GM15510 (cell line): ENCODE results near the gene CYP4F11.

Experiments used
- POLR2A ChIP-seq: IDR thresholded peaks from 3 replicates; pipeline ENCODE4 v1.6.1; 2011; ENCODE audit warnings: borderline replicate concordance; ENCODE audit not compliant: insufficient read length; ENCODE audit errors: extremely low read depth

CYP4F11 gene, protein sequence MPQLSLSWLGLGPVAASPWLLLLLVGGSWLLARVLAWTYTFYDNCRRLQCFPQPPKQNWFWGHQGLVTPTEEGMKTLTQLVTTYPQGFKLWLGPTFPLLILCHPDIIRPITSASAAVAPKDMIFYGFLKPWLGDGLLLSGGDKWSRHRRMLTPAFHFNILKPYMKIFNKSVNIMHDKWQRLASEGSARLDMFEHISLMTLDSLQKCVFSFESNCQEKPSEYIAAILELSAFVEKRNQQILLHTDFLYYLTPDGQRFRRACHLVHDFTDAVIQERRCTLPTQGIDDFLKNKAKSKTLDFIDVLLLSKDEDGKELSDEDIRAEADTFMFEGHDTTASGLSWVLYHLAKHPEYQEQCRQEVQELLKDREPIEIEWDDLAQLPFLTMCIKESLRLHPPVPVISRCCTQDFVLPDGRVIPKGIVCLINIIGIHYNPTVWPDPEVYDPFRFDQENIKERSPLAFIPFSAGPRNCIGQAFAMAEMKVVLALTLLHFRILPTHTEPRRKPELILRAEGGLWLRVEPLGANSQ

DNA sequence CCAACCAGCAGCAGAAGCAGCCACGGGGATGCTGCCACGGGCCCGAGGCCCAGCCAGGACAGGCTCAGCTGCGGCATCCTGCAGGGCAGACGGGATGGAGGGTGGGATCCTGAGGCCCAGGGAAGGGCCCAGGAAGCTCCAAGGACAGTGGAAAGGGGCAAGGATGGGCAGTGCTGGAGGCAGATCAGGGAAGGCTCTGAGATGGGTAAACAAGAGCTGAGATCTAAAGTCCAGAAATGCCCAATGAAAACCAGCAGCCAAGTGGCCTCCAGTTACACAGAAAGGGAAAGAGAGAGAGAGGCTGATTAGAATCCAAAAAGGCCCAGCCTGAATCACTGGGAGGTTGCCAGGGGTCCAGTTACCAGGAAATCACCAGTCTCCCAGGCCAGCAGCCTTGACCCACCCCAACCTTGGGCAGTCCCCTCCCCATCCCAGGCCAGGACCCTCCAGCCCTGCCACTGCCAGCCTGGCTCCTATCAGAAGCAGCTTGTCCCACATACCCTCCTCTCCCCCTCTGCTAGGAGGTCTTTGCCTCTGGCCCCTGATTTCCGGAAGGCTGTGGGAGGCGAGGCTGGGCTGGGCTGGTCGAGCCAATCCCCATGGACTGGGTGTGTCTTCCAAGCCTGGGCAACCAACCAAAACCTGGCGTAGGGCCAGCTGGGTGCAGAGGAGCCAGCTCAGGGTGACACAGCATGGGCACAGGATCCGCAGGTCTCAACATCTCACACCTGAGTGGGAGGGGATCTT is at the start of gene CYP4F11:
CYP4F11 (minus strand) TSS at position 198 of the 747 bp plus-strand sequence; CDS start at position 77, 121 bp downstream.
- TF ChIP-seq POLR2A, result no peak

DNA sequence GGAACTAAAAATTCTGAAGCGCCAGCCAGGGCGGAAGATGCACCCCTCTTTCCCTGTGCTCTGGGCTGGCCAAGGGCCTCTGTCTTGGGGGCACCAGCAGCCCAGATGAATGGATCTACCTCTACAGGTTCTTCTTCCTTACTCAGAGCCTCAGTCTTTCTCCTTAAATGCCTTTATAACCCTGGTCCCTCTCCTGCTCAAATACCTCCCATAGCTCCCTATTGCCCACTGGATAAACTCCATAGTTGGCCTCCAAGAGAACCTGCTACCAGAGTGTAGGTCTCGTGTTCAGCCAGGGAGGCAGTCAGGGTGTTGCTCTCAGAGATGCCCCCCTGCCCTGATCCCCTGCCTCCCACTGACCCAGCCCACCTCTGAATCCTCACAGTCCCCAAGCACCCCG is 45.0 kb upstream of the CYP4F11 start:
- TF ChIP-seq POLR2A, result no peak

DNA sequence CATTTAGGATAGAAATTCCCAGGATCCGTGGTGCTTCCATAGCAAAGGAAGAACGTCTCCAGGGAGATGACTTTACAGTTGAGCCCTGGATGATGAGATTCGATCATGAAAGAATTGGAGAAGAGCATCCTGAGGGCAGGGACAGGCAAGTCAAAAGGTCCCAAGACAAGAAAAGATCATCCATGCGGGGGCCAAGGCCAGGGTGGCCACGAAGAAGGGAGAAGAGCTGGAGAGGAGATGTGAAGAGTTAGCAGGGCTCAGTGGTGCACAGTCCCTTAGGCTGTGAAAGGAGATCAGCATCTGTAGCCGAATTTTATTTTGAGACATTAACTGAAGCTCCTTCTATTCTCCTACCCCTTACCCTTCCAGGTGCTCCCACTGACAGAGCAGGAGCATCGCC is 43.4 kb upstream of the CYP4F11 start:
- TF ChIP-seq POLR2A, result no peak

DNA sequence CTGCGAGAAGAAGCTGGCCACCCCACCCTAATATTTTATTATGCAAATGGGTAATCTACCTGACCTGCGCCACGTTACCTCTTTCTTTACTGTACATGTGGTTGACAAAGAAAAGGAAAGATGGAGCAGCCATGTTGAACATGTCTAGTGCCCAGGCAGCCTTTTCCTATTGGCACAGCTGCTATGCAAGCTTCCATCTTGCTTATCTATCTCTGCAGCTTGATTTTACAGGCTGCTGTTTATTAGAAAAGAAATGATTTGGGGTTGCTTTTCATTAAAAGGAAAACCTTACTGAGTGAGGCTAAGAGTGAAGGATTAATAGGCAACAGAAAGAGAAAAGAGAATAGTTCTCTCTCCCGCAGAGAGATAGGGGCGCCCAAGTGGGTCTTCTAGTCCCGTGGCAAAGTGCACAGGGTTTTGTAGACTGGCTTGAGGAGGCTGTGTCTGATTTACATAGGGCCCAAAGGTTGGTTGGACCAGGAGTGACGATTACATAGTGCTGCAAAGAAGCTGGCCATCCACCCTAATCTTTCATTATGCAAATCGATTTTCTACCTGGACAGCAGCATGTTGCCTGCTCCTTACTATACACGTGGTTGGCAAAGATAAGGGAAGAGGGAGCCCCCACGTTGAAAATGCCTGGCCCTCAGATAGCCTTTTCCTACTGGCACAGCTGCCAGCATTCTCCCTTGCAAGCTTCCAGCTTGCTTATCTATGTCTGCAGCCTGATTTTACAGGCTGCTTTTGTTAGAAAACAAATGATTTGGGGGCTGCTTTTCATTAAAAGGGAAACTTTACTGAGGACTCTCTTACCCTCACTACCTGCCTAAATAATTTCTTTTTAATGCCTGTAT is 42.7 kb upstream of the CYP4F11 start:
- TF ChIP-seq POLR2A, result no peak

DNA sequence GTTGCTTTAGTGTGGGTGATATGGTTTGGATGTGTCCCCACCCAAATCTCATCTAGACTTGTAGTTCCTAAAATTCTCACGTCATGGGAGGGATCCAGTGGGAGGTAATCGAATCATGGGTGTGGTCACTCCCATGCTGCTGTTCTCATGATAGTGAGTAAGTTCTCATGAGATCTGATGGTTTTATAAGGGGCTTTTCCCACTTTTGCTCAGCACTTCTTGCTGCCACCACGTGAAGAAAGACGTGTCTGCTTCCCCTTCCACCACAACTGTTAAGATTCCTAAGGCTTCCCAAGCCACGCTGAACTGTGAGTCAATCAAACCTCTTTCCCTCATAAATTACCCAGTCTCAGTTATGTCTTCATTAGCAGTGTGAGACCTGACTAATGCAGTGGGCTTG is 40.5 kb upstream of the CYP4F11 start:
- no peak for TF ChIP-seq POLR2A

DNA sequence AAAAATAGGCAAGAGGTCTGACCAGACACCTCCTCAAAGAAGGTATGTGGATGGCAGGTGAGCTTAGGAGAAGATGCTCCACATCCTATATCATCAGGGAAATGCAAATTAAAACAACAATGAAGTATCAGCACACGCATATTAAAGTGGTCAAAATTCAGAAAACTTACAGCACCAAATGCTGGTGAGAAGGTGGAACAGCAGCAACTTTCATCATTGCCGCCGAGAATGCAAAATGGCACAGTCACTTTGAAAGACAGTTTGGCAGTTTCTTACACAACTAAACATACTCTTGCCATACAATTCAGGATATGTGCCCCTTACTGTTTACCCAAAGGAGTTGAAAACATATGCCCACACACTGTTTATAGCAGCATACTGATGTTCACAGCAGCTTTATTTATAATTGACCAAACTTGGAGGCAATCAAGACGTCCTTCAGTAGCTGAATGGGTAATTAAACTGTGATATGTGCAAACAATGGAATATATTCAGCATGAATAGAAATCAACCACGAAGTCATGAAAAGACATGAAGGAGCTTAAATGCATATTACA is 37.0 kb upstream of the CYP4F11 start:
- no peak for TF ChIP-seq POLR2A

DNA sequence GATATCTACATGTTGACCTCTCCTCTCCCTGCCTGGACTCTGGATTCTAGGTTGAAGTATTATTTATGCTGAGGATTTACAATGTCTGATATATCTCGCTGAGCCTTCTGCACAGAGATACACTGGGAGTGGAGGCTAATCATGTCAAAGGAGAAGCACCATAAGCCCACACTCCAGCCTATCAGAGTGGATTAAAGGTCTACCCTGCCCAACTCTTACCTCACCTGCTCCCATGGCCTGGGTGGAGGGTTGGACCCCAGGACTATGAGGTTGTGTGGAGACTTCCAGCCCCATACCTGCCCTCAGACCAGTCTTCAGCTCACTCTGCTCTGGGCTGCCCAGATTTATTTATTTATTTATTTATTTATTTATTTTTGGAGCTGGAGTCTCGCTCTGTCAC is 29.9 kb upstream of the CYP4F11 start:
- no peak for TF ChIP-seq POLR2A

DNA sequence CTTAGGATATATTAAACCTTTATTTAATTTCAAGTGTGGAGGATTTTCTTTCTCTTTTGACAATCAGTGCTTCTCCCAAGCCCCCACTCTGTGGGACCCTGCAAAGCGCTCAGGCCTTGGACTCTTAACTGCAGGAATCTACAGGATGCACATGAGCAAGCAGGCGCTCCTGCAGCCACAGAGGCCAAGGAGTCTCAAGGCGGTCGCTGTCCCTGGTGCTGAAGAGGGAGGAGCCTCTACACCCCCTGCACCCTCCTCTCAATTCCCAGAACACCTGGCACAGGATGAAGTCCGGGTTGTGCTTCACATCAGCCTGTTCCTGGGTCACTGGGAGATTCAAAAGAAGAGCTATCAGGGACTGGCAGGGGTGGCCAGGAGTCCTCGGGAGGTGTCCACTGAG is 28.0 kb upstream of the CYP4F11 start:
- no peak for TF ChIP-seq POLR2A

DNA sequence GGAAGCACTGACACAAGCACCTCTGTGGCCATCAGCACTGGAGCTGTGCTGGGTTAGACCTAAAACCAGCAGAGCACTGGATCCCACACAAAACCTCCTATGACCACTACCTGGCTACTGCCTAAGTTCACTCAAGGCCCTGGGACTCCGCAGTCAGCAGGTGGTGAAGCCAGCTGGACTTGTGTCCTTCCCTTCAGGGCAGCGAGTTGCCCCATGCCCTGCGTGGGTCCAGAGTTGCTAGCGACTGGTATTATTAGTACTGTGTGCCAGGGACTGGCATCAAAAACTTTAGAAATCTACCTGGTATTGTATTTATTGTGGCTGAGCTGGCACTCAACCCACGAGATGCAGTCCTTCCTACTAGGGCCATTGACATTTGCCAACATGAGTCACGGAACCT is 20.5 kb upstream of the CYP4F11 start:
- TF ChIP-seq POLR2A, result no peak

DNA sequence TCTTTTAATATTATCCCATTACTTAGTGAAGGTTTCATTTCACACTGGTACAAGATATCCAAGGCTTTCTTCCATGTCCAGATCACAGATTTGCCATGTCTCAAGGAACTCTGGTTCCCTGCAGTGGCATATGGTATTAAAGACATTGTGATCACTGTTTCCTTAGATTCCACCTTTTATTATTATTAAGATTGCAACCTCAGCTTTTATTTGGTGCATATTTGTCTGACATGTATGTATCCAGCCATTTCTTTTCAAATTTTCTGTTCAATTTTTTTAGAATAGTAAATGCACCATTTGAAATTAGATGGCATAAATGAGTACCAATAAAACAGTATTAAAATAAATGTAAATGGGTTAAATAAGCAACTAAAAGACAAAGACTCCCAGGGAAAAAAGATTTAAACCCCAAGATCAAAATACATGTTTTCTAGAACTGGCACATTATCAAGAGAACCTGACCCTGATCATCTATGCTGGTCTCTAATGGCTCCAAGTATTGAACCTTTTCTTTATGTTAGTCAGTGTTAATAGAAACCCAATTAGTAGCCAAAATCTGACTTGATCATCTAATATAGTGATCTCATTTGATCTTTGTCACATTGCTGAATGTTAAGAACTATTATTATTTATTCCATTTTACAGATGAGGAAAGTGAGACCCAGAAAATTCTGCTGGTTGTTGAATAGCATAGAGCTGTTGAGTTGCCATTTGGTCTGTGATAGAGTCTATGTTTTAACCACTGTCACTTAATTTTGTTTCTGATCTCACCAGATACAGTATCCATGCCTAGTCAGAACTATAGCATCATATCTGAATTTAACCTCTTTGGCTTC is 14.1 kb upstream of the CYP4F11 start, which contains the start of gene OR10H4:
OR10H4 (plus strand) TSS at position 786 of the 836 bp plus-strand sequence; CDS start at position 786, 0 bp downstream.
- no peak for TF ChIP-seq POLR2A

DNA sequence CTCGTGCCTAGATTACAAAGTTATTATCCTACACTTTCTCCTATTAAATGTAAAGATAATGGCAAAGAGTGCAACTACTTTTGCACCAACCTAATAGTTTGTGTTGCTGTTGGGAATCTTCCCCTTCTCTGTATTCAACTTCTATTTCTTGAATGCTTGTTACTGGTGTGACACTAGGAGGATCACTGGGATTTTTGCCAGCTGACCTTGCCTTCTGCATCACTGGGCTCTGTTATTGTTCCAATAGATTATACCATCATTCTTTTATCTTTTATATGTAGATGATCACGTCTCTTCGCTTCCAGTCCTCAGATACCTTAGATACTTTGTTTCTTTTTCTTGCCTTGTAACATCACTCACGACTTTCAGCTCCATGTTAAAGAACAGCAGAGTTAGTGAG is 11.0 kb upstream of the CYP4F11 start:
- no peak for TF ChIP-seq POLR2A

DNA sequence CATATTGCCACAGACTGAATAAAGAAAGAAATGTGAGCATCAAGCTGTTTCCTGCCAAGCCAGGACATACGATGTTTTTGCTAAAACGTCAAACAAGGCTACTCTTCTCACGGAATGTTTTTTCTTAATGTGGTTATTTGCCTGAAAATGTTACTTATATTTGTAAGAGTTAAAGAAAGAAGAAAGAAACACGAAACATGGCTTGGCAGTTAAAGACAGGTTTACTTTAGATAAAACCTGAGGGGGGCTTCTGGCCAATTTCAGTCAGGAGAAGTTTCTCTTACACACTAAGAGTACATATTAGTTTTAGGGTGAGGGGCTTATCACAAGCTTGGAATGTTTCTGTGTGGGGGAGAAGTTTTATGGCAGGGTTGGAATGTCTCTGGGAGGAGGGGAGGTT is 10.1 kb upstream of the CYP4F11 start:
- no peak for TF ChIP-seq POLR2A

DNA sequence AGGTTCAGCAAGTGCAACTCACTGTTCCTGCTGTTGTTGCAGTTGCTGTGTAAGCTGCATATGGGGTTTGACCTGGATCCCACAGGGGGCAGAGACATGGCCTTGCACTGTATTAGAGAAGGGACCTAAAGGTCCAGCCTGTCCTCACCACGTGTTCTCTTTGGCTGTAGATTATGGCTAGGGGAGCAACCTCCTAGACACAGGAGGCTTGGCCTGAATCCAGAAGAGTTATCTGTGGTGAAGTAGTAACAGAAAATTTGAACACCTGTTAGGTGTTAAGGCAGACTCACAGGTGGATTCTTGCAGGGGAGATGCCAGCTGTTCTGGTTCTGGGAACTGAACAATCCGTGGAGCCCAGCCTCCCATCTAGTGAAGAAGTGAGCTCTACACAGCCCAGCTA is 3.4 kb upstream of the CYP4F11 start:
- no peak for TF ChIP-seq POLR2A
